SU-DHL-6 (cell line): ENCODE data around the gene SERTAD3.

Source experiments
- EZH2phosphoT487 ChIP-seq: fragments of 200-600 bp; sonication (generic), shearing (Covaris generic); conservative IDR thresholded peaks from 2 replicates; pipeline ENCODE4 v1.6.1; 2018; ENCODE audit warnings: mild to moderate bottlenecking, antibody characterized with exemption, low read length, moderate library complexity, mixed read lengths
- TF ChIP-seq, protein P1 (sequence below): fragments of 200-600 bp; sonication (generic); IDR thresholded peaks from one replicate; pipeline ENCODE4 v1.5.1; 2017; ENCODE audit warnings: antibody characterized with exemption, mild to moderate bottlenecking, low read length, moderate library complexity; ENCODE audit not compliant: insufficient read depth, poor library complexity, severe bottlenecking

- TF ChIP-seq, protein P1, sequence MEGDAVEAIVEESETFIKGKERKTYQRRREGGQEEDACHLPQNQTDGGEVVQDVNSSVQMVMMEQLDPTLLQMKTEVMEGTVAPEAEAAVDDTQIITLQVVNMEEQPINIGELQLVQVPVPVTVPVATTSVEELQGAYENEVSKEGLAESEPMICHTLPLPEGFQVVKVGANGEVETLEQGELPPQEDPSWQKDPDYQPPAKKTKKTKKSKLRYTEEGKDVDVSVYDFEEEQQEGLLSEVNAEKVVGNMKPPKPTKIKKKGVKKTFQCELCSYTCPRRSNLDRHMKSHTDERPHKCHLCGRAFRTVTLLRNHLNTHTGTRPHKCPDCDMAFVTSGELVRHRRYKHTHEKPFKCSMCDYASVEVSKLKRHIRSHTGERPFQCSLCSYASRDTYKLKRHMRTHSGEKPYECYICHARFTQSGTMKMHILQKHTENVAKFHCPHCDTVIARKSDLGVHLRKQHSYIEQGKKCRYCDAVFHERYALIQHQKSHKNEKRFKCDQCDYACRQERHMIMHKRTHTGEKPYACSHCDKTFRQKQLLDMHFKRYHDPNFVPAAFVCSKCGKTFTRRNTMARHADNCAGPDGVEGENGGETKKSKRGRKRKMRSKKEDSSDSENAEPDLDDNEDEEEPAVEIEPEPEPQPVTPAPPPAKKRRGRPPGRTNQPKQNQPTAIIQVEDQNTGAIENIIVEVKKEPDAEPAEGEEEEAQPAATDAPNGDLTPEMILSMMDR = no peak
- no peak for TF ChIP-seq EZH2phosphoT487
Measured at GRCh38 chr19:40407714-40408597, 36.2 kb downstream of the SERTAD3 start.
